WTC11 (cell line): Measurements from ENCODE around the gene SMAD6.

Experiments used
- NR2C2 ChIP-seq: sonication (generic); formaldehyde crosslinking; IDR thresholded peaks from 2 replicates; pipeline ENCODE4 v1.8.0; 2022; ENCODE audit warnings: mild to moderate bottlenecking, missing genetic modification reagents
- ZNF138 ChIP-seq: sonication (generic); formaldehyde crosslinking; conservative IDR thresholded peaks from 2 replicates; pipeline ENCODE4 v1.8.1; 2022; ENCODE audit warnings: mild to moderate bottlenecking, moderate library complexity, missing genetic modification reagents
- TF ChIP-seq, protein P1 (sequence below): sonication (generic); formaldehyde crosslinking; conservative IDR thresholded peaks from 2 replicates; pipeline ENCODE4 v1.8.1; 2022; ENCODE audit warnings: mild to moderate bottlenecking, missing genetic modification reagents
- TF ChIP-seq, protein P2 (sequence below): fragments of 200-600 bp; IDR thresholded peaks from 2 replicates; pipeline ENCODE4 v1.8.0; 2022; ENCODE audit warnings: antibody characterized with exemption

DNA sequence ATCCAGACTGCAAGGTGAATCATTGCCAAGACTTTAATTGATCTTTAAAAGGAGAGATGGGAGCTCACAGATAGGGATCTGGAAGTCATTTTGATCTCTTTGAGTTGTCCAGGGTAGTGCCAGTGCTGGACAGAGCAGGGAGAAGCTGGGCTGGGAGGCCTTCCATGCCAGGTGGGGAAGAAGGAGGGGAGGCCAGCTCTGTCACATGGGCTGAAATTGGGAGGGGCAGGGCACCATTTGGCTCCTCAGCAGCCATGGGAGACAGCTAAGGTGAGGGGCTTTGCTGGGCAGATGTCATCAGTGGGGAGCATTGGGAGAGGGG is 23.4 kb downstream of the SMAD6 start:
- TF ChIP-seq, protein P1, sequence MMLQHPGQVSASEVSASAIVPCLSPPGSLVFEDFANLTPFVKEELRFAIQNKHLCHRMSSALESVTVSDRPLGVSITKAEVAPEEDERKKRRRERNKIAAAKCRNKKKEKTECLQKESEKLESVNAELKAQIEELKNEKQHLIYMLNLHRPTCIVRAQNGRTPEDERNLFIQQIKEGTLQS: no peak
- TF ChIP-seq, protein P2, sequence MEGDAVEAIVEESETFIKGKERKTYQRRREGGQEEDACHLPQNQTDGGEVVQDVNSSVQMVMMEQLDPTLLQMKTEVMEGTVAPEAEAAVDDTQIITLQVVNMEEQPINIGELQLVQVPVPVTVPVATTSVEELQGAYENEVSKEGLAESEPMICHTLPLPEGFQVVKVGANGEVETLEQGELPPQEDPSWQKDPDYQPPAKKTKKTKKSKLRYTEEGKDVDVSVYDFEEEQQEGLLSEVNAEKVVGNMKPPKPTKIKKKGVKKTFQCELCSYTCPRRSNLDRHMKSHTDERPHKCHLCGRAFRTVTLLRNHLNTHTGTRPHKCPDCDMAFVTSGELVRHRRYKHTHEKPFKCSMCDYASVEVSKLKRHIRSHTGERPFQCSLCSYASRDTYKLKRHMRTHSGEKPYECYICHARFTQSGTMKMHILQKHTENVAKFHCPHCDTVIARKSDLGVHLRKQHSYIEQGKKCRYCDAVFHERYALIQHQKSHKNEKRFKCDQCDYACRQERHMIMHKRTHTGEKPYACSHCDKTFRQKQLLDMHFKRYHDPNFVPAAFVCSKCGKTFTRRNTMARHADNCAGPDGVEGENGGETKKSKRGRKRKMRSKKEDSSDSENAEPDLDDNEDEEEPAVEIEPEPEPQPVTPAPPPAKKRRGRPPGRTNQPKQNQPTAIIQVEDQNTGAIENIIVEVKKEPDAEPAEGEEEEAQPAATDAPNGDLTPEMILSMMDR: no peak
- TF ChIP-seq ZNF138 (CRISPR knock-in tag) (no peak), NR2C2 (CRISPR knock-in tag) (no peak)
